Mesodermal cell (in vitro differentiated cells): ENCODE measurements around the gene BYSL.

Experiments used
- H3K27ac ChIP-seq: 2 replicates; pipeline ENCODE4 v1.7.0; 2013; ENCODE audit warnings: mild to moderate bottlenecking, low read depth, low read length, moderate library complexity; ENCODE audit not compliant: severe bottlenecking
- H3K36me3 ChIP-seq: 2 replicates; pipeline ENCODE4 v1.7.1; 2013; ENCODE audit warnings: mild to moderate bottlenecking, low read length, moderate library complexity; ENCODE audit not compliant: control insufficient read depth, insufficient read depth
- H3K4me1 ChIP-seq: one replicate; pipeline ENCODE4 v1.7.1; 2013; ENCODE audit warnings: mild to moderate bottlenecking, low read length; ENCODE audit not compliant: insufficient read depth, control insufficient read depth, poor library complexity, severe bottlenecking
- H3K4me3 ChIP-seq: 2 replicates; pipeline ENCODE4 v1.7.0; 2013; ENCODE audit warnings: low read length, control low read depth, mild to moderate bottlenecking; ENCODE audit not compliant: insufficient read depth, poor library complexity, severe bottlenecking; ENCODE audit errors: extremely low read depth
- H3K9me3 ChIP-seq: 2 replicates; pipeline ENCODE4 v1.7.1; 2013; ENCODE audit warnings: mild to moderate bottlenecking, low read length, moderate library complexity; ENCODE audit not compliant: control insufficient read depth
- WGBS, 2 experiments: methylation state at CpG; one replicate each; pipeline ENCODE4 v1.1.5; 2013; ENCODE audit warnings: missing lambda C conversion rate in 2 of 2; ENCODE audit not compliant: insufficient coverage in 2 of 2; 5-methylcytosine and 5-hydroxymethylcytosine counted together

The BYSL gene

DNA sequence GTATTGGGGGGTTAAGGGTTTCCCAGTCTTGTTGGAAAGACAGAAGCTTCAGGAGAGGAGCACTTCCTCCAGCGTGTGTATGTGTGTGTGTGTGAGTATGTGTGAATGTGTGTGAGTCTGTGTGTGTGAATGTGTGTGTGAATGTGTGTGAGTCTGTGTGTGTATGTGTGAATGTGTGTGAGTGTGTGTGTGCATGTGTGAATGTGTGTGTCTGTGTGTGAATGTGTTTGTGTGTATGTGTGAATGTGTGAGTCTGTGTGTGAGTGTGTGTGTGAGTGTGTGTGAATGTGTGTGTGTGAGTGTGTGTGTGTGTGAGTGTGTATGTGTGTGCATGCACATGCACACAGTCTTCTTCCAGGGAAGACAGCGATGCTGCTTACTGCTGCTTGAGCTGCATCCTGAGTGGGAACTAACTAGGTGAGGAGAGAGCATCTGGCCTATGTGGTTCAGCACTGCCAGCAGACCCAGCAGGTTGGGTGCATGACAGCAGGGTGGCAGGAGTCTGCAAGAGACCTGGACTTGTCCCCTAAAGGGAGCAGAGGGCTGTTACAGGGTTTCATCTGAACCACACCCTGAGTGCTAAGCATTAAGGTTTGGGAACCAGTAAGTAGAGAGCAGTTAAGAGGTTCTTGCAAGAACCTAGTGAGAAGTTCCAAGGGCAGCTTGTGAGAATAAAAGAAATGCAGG, 43.0 kb downstream of the BYSL start:
- no peaks in the 10 kb centered on the region for H3K9me3 ChIP-seq
- H3K27ac ChIP-seq, result no peak overlapping the region
- peaks cover 17% of the 10 kb centered on the region for H3K4me1 ChIP-seq
- no peak overlapping the region for H3K4me3 ChIP-seq
- H3K36me3 ChIP-seq, result no peaks in the 10 kb centered on the region
- WGBS, 2 experiments, result 85 to 100% methylated on average over 1 to 2 of the region's 2 CpGs

- peaks cover 17% of the 10 kb centered on the region for H3K4me1 ChIP-seq
- H3K27ac ChIP-seq, result peak overlapping the region; percentile 50
- H3K9me3 ChIP-seq, result no peaks in the 10 kb centered on the region
- 13 to 20% methylated on average over 5 of the region's 11 CpGs for WGBS, 2 experiments
- H3K4me3 ChIP-seq, result no peak overlapping the region
- H3K36me3 ChIP-seq, result no peaks in the 10 kb centered on the region
These were observed 44.3 kb downstream of the BYSL start for GRCh38 chr6:41965429-41966213.

GRCh38 chr6:41966214-41966920, 45.1 kb downstream of the BYSL start:
- Histone ChIP-seq H3K9me3 (no peaks in the 10 kb centered on the region), H3K4me3 (no peak overlapping the region), H3K4me1 (peaks cover 17% of the 10 kb centered on the region), H3K36me3 (no peaks in the 10 kb centered on the region), H3K27ac (peak overlapping the region; percentile 73)
- WGBS, 2 experiments, result 71 to 72% methylated on average over 4 of the region's 5 CpGs

DNA sequence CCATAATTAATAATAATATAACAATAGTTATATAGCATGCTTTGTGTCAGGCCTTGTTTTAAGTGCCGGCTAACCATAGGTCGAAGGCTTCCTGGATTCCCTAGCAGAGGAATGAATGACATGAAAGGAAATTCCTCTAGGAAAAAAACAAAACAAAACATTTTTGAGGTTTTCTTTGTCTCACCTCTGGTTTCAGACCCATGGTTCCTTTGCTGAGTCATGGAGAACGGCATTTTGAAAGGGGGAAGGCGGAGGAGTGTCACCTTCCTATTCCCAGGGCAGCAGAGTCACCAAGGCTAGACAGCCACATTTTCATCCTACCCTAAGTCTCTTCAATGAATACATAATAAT, 45.6 kb downstream of the BYSL start:
- whole genome bisulfite sequencing, 2 experiments, result 20% methylated on average over 1 of the region's 4 CpGs; no CpG with 5 or more reads in 1 of the 2 experiments
- no peak overlapping the region for H3K4me3 ChIP-seq
- peak overlapping the region; percentile 73 for H3K27ac ChIP-seq
- peaks cover 17% of the 10 kb centered on the region for H3K4me1 ChIP-seq
- H3K36me3 ChIP-seq, result no peaks in the 10 kb centered on the region
- no peaks in the 10 kb centered on the region for H3K9me3 ChIP-seq

DNA sequence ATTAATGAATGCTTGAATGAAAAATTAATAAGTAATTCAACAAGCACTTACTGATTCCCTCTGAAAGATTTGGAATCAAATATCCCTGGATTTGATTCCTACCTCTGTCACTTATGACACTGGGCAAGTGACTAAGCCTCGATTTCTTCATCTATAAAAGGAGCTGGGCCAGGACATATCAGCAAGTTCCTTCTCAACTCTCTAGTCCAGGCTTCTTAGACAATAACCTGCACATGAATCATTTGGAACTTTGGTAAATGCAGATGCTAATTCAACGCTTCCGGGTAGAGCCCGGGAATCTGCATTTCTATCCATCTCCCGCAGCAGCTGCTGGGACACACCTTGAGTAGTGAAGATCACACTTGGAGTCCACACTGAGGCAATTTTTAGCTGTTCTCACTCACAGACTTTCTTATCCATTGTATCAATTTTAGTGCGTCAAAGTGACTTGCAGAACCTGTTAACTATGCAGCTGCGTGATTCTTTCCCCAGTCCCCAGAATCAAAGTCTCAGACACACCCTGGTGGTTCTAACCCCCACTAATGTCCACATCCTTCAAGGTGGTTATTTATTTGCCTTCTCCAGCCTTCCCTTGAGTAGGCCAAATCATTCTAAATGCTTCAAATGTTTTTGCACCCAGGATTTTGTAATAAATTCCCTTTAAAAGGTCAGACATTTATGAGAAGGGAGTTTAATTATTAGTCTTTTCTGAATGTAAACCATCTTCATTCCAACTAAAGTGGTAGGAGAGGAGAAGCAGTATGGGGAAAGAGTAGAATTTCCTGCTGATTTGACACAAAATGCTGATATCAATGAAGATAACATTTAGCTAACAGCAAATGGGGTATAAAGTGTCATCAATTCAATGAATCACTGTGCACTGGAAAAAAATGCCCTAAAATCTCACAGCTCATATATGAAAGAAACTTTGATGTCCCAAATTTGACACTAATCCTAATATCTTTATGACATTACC, 46.3 kb downstream of the BYSL start:
- WGBS, 2 experiments, result 70 to 87% methylated on average over 7 of the region's 7 CpGs
- Histone ChIP-seq H3K9me3 (no peaks in the 10 kb centered on the region), H3K27ac (peak overlapping the region; percentile 73)

GRCh38 chr6:41970436-41970846, 49.1 kb downstream of the BYSL start:
- WGBS, 2 experiments, result no CpG with 5 or more reads among the region's 4 CpGs
- no peak overlapping the region for H3K27ac ChIP-seq
- H3K4me1 ChIP-seq, result peaks cover 17% of the 10 kb centered on the region
- no peaks in the 10 kb centered on the region for H3K9me3 ChIP-seq
- no peaks in the 10 kb centered on the region for H3K36me3 ChIP-seq
- H3K4me3 ChIP-seq, result no peak overlapping the region

More for the DNA sequence above, 46.3 kb downstream of the BYSL start:
- no peak overlapping the region for H3K4me3 ChIP-seq
- peaks cover 17% of the 10 kb centered on the region for H3K4me1 ChIP-seq
- H3K36me3 ChIP-seq, result no peaks in the 10 kb centered on the region

DNA sequence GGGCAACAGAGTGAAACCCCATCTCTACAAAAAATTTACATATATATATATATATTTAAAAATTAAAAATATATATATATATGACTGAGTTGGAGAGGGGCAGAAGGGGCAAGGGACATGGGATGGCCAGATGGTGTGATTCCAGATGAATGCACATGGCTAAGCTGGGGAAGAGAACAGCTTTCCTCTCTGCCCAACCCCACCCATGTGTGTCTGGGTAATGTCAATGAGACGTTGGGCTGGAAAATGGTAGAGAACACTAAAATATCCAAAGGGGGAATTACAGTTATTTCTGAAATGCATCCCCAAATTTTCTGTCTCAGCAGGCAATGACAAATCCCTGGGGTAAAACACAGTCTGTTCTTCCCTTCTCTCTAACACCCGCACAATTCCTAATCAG, 51.5 kb downstream of the BYSL start:
- Histone ChIP-seq H3K4me3 (no peak overlapping the region), H3K9me3 (no peaks in the 10 kb centered on the region), H3K36me3 (no peaks in the 10 kb centered on the region), H3K4me1 (peaks cover 6% of the 10 kb centered on the region), H3K27ac (no peak overlapping the region)
- WGBS, 2 experiments, result 78 to 94% methylated on average over 1 of the region's 2 CpGs

- H3K4me1 ChIP-seq, result peaks cover 6% of the 10 kb centered on the region
- H3K27ac ChIP-seq, result no peak overlapping the region
- no peak overlapping the region for H3K4me3 ChIP-seq
- no peaks in the 10 kb centered on the region for H3K36me3 ChIP-seq
- H3K9me3 ChIP-seq, result no peaks in the 10 kb centered on the region
- 96 to 100% methylated on average over 3 to 4 of the region's 5 CpGs for WGBS, 2 experiments
These were observed 53.1 kb downstream of the BYSL start for GRCh38 chr6:41974281-41974825.

DNA sequence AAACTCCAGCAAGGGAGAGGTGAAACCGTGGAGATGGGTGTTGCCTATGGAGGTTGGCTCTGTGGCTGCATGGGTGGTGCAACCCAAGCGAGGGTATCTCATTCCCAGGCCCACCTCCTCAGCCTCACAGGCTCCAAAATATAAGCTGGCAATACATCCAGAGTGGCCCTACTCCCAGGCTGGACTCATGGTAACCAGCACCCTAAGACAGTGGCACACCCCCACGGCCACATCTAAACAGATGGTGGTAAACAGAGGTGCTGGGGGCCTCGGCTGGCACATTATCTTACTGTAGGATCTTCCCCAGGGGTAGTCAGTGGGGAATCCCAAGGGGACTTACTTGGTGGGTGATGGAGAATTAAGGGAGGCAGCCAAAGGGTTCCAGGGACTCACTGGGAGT, 54.0 kb downstream of the BYSL start:
- Histone ChIP-seq H3K36me3 (no peaks in the 10 kb centered on the region), H3K4me3 (no peak overlapping the region), H3K27ac (no peak overlapping the region), H3K4me1 (peaks cover 6% of the 10 kb centered on the region), H3K9me3 (no peaks in the 10 kb centered on the region)
- WGBS, 2 experiments, result 100% methylated on average over 1 to 2 of the region's 4 CpGs
